Measurements from ENCODE around the gene OR7D2. TPM values are rescaled to one million over a fixed set of nuclear protein-coding genes. Genes with fewer than 3 reads are reported as not detected.

Gene OR7D2
- total RNA-seq, result not detected in 2 replicates

DNA sequence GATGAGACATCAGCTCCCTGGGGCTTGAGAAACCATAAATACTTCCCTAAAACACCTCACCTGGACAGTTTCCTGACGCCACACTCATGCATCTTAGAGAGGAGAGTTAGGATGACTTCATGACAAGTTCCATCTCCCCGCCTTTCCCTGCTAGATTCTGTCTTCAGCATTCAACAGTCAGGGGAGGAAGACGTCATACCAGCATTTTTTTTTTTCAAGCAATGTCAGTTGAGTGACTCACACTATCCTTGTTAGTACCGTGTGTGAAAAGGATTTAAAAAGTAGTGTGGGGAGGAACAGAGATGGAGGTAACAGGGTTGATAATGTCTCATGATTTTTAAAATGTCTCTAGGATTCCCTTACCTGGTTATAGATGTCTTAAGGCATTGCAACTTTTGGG, at the start of gene OR7D2:
TSS of gene OR7D2 (plus strand) at position 79 of the 400 bp plus-strand sequence. CDS start 6,803 bp downstream, outside the sequence.

GRCh38 chr19:9140159-9140874, 38.5 kb upstream of the OR7D2 start, which contains the start of gene ZNF317:
Gene ZNF317, plus strand, starts transcription at chr19:9140397. Its CDS starts 15,620 bp downstream, at chr19:9156017.

GRCh38 chr19:9219489-9219888, 40.7 kb downstream of the OR7D2 start, which contains the start of gene OR7D4:
Gene OR7D4, minus strand, starts transcription at chr19:9219589. Its CDS starts 4,752 bp downstream, at chr19:9214837.

Other genes with a start within 250 kb of the OR7D2 start
- gene MUC16, start 168.6 kb upstream of the OR7D2 start, total RNA-seq, result not detected in 2 replicates
- not detected in 2 replicates for gene OR1M1, start 91.9 kb upstream of the OR7D2 start, total RNA-seq
- not detected in 2 replicates for gene OR7G2, start 71.5 kb upstream of the OR7D2 start, total RNA-seq
- not detected in 2 replicates for gene OR7G1, start 63.2 kb upstream of the OR7D2 start, total RNA-seq
- not detected in 2 replicates for gene OR7G3, start 52.0 kb upstream of the OR7D2 start, total RNA-seq
- gene ZNF317, start 38.6 kb upstream of the OR7D2 start, total RNA-seq, result 28.5 and 30.0 TPM in 2 replicates
- gene OR7D4, start 40.6 kb downstream of the OR7D2 start, total RNA-seq, result not detected in 2 replicates
- not detected in 2 replicates for gene OR7E24, start 72.0 kb downstream of the OR7D2 start, total RNA-seq
- 26.1 and 38.5 TPM in 2 replicates for gene ZNF699, start 130.9 kb downstream of the OR7D2 start, total RNA-seq
- 12.0 and 18.8 TPM in 2 replicates for gene ZNF559, start 145.2 kb downstream of the OR7D2 start, total RNA-seq
- gene ZNF177, start 184.0 kb downstream of the OR7D2 start, total RNA-seq, result 1.3 and 1.5 TPM in 2 replicates

All from hair follicle dermal papilla cell (primary cell).